Measurements from ENCODE around the gene CCR5.
"Not testable (repeated sequence)": the region's sequence is repeated elsewhere in the genome, so short reads cannot be mapped to it uniquely, and the experiment has no call there.

CCR5 gene

DNA sequence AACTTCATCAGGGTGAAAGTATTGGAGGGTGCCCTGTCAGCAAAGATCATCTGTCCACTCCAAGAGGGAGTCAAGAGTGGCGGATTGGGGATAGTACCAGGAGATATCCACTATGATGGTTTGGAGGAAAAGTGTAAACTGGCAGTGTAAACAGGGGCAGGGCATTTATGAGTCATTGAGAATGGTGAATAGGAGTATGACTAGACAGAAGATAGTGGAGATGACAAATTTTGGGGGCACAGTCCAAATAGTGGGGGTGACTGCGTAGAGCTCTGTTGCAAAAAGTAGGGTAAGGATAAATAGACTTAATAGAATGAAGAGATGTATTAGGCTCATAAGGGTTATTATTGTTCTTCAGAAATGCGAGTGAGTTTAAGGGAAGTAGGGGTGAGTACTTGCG, 18.1 kb downstream of the CCR5 start:
- not testable (repeated sequence) for DNase-seq

DNA sequence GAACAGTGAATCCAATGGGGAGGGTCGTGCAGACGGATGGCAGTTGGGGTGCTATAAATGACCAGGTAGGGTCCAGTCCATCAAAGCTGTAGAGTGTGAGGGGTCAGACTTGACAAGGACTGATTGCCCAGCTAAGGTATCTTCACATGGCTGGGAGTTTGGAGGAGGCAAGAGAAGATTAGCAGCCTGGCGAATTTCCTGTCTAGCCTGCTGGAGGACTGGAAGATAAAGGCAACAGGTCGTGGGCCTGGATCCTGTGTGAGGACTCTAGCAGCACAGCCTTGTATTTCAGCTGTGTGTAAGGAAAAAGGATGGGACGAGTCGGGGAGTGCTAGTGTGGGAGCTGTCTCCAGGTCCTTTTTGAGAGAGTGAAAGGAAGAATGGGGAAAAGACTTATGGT, 18.6 kb downstream of the CCR5 start:
- no peak for DNase-seq

DNA sequence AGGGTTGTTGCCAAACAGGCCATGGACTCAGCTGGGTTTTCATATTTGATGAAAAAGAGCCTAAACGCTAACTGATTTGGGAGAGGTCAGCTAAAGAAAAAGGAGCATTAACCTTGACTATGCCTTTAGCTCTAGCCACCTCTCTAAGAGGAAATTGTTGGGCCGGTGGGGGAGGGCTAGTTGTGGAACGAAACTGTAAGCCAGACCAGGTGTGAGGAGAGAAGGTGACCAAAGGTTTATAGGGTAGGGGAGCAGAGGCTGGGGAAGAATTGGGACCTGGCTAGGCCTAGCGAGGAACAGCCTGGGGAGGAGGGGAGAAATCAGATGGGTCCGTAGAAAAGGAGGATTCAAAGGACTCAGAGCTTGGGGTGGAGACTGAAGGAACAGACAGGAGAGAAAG, 20.8 kb downstream of the CCR5 start:
- not testable (repeated sequence) for DNase-seq

GRCh38 chr3:46393011-46393410, 22.3 kb downstream of the CCR5 start:
- no peak for DNase-seq

DNA sequence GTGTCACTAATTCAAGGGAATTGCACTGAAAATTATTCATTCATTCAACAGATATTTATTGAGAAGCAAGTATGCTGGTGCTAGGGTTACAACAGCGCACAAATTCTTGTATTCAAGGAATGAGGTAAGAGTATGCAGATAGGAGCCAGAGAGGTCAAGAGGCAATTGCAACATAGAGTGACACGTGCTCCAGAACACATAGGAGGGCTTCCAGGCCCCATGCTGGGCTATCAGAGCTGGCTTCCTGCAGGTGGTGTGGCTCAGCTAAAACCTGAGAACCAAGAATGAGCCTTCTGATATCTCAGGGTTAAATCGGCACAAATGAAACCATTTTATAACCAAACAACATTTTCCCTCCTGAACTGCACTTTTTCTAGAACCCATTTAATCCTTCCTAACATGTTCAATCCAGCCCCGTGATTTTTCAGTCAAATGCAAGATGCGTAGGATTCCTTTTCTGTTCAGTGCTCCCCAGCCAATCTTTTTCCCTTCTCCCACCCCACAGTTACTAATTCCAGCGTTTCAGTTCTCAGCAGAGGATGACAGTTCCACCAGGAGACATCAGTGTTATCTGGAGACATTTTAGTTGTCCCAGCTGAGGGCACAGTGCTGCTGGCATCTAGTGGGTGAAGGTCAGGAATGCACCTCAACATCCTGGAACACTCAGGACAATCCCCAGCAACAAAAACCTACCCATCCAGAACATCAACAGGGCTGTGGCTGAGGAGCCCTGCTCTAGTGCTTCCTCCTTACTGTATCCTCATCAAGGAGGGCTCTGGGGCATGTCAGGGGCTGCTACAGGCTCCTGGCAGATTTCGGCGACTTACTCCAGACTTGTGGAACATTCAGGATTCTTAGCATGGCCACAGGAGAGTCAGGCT, 23.0 kb downstream of the CCR5 start:
- peak; percentile 17 for DNase-seq

- no peak for DNase-seq
These were observed 24.5 kb downstream of the CCR5 start for GRCh38 chr3:46395210-46395661.

DNA sequence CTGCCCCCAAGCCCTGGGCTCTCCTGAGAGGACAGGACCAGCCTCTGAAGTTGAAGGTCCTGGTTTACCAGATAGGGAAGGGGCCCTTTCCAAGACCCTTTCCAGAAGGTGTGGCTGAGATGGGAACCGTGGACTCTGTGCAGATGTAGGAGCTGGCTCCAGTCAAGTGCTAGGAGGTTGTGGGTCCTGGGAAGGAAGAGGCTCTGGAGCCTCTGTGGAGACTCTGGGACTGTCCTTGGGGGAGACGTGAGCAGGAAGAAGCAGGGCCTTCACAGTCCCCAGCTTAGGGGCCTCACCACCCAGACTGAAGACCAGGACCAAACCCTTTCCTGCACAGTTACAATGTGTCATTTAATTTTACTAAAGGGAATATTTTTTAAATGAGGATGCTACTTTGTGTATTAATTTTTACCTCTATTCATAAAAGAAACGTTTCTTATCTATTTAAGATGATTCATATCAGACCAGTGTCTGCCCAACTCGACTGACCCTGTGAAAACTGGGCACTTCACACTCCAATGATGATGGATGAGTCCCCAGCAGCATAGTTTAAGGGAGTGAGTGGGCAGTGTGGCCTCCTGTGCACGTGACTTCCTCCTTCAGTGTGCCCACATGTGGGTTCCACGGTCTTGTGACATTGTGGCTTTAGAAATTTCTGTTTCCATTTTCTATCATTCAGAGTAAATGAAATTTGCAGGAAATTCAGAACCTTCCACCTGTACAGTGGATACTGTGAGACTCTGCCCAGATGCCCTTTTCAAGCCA, 25.2 kb downstream of the CCR5 start:
- DNase-seq: no peak

DNA sequence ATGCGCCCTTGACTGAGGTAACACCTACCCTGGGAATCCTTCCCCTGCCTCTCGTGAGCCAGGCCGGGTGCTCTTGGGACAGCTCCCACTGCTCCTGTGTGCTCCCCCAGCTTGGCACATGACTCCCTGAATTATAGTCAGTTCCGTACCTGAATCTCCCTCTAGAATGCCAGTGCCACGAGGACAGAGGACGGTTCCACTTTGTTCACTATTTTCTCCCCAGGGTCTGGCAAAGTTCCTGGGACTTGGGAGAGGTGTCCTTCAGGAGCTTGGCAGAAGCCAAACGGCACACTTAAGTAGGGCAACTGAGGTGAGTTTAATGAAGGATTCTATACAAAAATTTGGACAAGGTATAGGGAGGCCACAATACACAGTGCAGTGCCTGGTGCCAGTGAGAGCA, 26.4 kb downstream of the CCR5 start:
- DNase-seq: no peak

- no peak for DNase-seq
These were observed 27.6 kb downstream of the CCR5 start for GRCh38 chr3:46398186-46398955.

GRCh38 chr3:46399098-46399497, 28.4 kb downstream of the CCR5 start:
- no peak for DNase-seq

- no peak for DNase-seq
These were observed 28.8 kb downstream of the CCR5 start for GRCh38 chr3:46399557-46399956.

DNA sequence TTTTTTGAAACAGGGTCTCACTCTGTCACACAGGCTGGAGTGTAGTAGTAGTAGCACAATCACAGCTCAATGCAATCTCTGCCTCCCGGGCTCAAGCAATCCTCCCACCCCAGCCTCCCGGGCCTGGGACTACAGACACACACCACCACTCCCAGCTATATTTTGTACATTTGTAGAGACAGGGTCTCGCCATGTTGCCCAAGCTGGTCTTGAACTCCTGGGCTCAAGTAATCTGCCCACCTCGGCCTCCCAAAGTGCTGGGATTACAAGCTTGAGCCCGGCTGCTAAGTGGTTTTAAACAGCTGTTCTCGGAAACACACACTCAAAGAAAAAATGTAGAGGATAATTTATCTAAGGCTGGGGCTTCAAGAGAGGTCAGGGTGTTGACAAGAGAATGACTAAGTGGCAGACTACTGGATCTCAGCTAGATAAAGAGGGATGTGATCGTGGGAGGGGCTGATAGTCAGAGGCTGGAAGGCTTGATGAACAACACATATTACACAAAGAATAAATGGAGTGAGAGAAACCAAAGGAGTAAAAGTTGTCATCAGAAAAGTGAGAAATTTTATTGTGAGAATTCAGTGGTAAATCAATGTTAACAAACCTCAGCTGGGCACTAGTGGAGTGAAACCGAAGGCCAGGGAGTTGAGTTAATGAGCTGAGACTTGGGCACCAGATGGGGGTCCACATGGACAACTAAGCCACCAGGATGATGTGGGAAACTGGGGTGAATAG, 29.4 kb downstream of the CCR5 start:
- DNase-seq: no peak

- no peak for DNase-seq
These were observed 30.1 kb downstream of the CCR5 start for GRCh38 chr3:46400846-46401245.

- no peak for DNase-seq
These were observed 30.8 kb downstream of the CCR5 start for GRCh38 chr3:46401579-46401978.

GRCh38 chr3:46402902-46403301, 32.2 kb downstream of the CCR5 start:
- DNase-seq: not testable (repeated sequence)

DNA sequence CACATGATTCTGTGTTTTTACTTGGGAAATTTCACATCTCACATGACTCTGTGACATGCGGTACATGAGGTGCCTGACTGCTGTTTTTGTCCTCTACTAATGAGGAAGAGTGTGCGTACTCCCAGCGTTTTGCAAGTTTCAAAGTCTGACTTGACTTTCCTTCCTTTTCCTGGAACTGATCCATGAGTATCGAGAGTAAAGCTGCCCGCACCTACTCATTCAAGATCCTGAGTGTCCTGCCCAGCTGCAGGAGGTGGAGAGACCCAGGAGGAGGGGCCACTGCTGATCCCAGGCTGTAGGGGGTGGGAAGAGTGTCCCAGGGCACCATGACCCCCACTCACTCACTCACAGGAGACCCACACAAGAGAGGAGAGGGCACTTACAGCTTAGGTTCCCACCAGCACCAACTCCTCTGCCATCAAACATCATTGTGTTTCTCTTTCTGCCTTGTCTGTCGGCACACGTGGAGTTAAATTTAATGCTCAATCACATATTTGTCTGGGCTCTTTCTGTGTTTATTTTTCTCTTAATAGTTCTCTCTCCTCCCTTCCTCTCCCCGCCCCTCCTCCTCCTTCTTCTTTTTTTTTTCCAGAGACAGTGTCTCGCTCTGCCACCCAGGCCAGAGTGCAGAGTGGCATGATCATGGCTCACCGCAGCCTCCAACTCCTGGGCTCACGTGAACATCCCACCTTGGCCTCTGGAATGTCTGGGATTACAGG, 34.7 kb downstream of the CCR5 start:
- DNase-seq: no peak

DNA sequence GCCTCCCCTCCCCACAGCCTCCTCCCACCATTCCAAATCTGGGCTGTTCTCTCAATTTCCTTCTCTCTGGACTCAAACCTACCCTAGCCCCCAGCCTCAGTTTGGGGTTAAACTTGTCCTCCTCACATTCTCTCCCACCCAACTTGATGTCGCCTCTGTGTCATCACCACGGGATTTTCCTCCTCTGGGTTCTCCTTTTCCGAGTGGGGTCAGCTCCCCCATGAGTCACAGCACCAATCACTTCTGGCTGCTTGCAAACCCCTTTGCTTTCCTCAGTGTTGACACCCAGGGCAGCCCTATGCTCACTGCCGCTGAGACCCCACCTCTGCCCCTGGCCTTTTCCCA, 35.7 kb downstream of the CCR5 start:
- no peak for DNase-seq

DNA sequence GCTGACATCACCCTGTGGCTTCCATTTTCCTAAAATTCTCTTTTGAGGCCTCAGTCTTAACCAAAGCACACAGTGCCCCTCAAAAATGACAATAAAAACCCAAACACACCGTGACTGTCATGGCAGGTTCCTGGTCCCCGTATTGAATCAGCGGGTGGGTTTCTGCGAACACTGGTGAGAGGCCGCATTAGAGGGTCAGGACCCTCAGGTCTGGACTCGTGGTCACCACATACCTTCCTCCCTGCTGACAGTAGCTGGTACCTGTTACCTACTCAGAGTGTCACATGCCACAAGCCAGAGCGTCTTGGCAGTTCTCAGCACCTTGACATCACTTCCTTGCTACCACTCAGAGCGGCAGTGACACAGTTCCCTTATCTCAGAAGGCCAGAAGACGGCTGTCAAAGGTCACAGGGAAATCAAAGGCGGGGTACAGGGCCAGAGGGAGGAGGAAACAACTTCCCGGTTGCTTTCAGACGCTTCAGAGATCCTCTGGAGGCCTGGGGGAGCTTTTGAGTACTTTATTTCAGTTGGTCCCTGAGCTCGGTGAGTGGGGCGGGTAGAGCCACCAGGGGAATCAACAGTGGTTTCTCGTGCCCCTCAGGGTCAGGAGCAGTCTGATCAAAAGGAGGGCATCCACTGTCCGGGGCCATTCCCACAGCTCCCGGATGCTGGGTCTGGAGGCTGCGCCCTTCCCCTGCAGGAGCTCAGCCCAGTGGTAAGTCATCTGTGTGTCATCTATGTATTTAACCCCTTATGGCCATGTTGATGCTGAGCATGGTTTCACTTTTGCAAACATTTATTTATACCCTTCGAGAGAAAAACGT, 36.3 kb downstream of the CCR5 start, which contains the start of the genes CCR5AS and CCRL2:
CCR5AS (minus strand) TSS at position 279 of the 824 bp plus-strand sequence.
CCRL2 (plus strand) TSS at position 472 of the 824 bp plus-strand sequence. CDS start 821 bp downstream, outside the sequence.
- no peak for DNase-seq

GRCh38 chr3:46407970-46408369, 37.2 kb downstream of the CCR5 start:
- no peak for DNase-seq

DNA sequence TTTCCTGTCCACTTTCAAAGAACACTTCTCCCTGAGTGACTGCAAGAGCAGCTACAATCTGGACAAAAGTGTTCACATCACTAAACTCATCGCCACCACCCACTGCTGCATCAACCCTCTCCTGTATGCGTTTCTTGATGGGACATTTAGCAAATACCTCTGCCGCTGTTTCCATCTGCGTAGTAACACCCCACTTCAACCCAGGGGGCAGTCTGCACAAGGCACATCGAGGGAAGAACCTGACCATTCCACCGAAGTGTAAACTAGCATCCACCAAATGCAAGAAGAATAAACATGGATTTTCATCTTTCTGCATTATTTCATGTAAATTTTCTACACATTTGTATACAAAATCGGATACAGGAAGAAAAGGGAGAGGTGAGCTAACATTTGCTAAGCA, 38.1 kb downstream of the CCR5 start:
- no peak for DNase-seq

Measured in NK-92 treated with Interleukin-12 subunit alpha and Interleukin-12 subunit beta, amount 100 ng/mL, for 24 hours (cell line).